ENCODE results near the gene BCAS3.

- no peak for TF ChIP-seq CTCF (IDR thresholded peaks at IDR 0.05 in 8 of 11, conservative IDR thresholded peaks at IDR 0.05 in 3 of 11)
- no peak for TF ChIP-seq POLR2A (IDR thresholded peaks at IDR 0.05)
Measured at GRCh38 chr17:61408151-61409041, 730.7 kb downstream of the BCAS3 start.

Data from spleen (tissue), 7 donors.